Right lobe of liver (tissue), 4 donors: ENCODE measurements around the gene FBXO46.

ENCODE experiments used
- POLR2A ChIP-seq: fragments of 450-650 bp; IDR thresholded peaks from one replicate; pipeline ENCODE4 v1.6.1; 2017; ENCODE audit warnings: antibody characterized with exemption, mild to moderate bottlenecking
- TF ChIP-seq, protein P1 (sequence below), 4 donors: fragments of 200-600 bp in 3 of 4; fragments of 450-650 bp in 1 of 4; IDR thresholded peaks; one replicate each; pipeline versions ENCODE4 v1.5.1 to v1.8.0; 2016 to 2022; ENCODE audit warnings: antibody characterized with exemption in 4 of 4, mild to moderate bottlenecking in 2 of 4
- donor health status: DM: no; HTN: no; CAD: no.
- donor health status: DM: no; HTN: no; CAD: no.
- donor health status: DM: no; HTN: yes; CAD: no.

DNA sequence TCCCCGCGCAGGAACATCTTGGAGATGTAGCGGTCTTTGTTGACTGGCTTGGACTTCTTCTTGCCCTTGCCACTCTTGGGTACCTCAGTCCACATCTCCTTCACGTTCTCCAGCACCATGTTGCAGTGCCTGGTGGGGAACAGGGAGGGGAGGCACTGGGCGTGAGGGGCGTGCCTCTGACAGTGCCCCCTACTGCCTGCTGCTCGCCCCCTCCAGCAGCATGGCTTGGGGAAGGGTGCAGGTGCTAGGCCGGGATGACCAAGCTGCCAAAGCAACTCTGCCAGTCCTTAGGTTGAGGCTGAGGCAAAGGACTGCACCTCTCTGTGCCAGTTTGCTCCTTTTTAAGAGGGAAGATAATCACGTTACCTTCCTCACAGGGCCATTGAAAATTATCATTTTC is 43.1 kb downstream of the FBXO46 start:
- TF ChIP-seq, protein P1, sequence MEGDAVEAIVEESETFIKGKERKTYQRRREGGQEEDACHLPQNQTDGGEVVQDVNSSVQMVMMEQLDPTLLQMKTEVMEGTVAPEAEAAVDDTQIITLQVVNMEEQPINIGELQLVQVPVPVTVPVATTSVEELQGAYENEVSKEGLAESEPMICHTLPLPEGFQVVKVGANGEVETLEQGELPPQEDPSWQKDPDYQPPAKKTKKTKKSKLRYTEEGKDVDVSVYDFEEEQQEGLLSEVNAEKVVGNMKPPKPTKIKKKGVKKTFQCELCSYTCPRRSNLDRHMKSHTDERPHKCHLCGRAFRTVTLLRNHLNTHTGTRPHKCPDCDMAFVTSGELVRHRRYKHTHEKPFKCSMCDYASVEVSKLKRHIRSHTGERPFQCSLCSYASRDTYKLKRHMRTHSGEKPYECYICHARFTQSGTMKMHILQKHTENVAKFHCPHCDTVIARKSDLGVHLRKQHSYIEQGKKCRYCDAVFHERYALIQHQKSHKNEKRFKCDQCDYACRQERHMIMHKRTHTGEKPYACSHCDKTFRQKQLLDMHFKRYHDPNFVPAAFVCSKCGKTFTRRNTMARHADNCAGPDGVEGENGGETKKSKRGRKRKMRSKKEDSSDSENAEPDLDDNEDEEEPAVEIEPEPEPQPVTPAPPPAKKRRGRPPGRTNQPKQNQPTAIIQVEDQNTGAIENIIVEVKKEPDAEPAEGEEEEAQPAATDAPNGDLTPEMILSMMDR (IDR thresholded peaks at IDR 0.05) = no peak
- no peak for TF ChIP-seq POLR2A
